Measurements from ENCODE around the gene UNC93B1.
"Not testable (repeated sequence)": the region's sequence is repeated elsewhere in the genome, so short reads cannot be mapped to it uniquely, and the experiment has no call there.

Gene UNC93B1

DNA sequence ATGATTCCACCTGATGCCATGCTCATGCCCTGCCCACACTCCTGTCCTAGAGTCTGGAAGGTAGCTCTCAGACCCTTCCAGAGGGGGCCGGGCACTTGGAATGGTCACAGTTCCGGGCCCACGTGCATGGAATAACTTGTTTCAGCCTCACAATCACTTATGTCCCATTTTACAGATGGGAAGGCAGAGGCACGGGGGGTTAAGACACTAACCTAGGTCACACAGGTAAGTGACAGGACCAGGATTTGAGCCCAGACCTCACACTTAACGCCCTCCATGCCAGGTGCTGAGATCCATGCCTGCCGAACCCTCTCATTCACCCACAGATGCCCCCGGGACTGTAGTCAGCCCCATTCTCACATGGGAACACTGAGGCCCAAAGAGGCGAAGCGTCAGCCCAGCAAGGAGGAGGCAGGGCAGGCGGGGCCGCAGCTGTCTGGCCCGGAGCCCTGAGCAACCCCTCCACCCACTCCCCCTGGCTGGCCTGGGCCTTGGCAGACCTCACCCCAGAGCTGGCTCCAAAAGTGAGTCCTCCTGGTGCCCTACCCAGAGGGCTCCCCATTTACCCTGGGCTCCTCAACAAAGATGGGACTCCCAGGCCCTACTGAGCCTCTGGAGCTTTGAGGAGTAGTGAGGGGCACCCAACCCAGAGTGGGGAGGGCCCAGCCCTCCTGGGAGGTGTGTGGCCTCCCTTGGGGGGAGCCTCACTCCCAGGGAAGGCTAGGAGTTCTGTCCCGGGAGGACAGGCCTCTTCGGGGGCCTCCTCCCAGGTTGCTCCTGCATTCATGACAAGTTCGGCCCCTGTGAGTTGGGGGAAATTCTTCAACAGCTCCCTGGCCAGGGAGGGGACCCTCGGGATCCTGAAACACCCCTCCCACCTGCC is 3.8 kb upstream of the UNC93B1 start:
- no peak for DNase-seq

- DNase-seq, result no peak
Measured at GRCh38 chr11:68006606-68007166, 2.8 kb upstream of the UNC93B1 start.

DNA sequence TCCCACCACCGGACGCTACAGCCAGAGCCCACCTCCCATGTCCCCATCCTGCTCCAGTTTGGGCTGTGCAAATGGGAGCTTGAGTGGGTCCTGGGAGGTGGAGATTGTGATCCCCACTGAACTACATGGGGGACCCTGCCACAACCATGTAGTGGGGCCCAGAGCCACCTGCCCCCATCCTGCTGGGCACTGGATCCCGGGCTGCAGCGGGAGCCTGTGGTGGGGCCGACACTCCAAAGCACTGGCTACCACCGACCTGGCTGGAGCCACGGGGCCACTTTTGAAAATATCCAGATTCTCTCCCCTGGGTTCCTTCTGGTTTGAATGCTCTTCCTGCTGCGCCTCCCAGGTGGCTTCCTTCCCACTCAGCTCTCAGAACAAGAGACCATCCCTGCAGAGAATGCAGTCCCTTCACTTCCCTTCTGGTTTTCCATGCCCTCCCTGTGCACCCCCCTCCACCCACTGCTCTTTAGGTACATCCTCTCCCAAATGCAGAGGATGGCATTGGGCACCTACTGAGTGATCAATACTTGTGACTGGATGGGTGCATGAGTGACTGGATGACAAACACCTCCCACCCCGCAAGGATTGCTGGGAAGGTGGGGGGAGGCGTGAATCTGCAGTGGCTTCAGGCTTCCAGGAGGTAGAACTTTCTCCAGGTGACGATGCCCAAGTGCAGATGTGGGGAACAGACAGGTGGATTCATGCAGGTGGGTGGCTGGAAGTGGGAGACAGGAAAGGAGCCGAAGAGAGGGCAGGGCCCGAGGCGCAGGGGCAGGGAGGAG is 846 bp upstream of the UNC93B1 start:
- no peak for DNase-seq

DNA sequence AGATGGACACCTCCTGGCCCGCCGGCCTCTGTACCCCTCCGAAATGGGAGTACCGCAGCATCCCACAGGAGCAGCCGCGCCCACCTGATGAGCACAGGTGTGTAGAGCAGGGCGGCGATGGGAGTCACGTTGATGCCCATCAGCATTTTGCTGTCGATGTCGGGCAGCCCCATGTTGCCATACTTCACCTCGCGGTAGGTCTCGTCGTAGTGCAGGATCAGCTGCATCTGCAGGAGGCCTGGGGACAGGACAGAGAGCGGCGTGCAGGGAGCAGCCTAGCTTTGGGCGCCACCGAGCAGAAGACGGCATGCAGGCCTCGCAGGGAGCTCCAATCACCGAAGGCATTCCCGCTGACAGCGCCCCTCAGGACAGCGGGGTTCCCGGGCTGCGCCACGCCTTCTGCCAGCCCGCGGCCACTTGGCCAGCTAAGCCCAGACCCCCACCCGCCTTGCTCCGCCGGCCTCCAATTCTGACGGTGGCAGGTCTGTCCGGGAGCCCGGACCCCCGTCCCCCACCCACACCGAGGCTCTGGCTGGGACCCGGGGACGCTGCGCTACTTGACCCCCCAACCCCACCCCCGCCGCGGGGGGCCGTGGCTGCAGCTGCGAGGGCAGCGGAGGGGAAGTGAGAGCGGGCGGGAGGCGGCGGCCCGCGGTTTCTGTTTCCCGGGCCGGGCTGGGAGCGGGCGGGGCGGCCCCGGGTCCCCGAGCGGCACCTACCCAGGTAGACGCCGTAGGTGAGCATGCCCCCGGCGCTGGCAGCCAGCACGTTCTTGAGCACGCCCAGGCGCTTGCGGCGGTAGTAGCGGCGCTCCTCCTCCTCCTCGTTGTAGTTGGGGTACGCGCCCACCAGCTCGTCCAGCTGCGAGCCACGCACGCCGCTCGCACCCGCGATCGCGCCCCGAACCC is 705 bp downstream of the UNC93B1 start:
- peak; percentile 88 for DNase-seq

GRCh38 chr11:68002575-68002937 is 1.3 kb downstream of the UNC93B1 start:
- DNase-seq, result peak; percentile 93

DNA sequence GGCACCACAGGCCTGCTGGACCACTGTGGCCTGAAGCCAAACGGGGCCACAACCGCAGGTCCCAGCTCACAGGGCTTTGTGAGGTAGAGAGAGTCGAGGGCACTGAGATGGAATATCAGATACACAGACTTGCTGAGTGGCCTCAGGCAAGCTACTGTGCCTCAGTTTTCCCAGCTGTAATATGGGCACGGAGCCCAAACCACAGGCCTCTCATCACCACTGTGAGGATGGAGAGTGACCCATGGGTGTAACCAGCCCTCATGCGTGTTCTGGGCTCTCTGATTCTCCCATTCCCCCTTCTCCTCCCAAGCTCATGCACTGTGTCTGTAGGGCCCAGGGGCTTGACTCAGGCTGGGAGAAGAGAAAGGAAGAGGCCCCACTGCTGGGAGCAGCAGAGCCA is 4.2 kb downstream of the UNC93B1 start:
- no peak for DNase-seq

- no peak for DNase-seq
Measured at GRCh38 chr11:67999201-67999629, 4.7 kb downstream of the UNC93B1 start.

DNA sequence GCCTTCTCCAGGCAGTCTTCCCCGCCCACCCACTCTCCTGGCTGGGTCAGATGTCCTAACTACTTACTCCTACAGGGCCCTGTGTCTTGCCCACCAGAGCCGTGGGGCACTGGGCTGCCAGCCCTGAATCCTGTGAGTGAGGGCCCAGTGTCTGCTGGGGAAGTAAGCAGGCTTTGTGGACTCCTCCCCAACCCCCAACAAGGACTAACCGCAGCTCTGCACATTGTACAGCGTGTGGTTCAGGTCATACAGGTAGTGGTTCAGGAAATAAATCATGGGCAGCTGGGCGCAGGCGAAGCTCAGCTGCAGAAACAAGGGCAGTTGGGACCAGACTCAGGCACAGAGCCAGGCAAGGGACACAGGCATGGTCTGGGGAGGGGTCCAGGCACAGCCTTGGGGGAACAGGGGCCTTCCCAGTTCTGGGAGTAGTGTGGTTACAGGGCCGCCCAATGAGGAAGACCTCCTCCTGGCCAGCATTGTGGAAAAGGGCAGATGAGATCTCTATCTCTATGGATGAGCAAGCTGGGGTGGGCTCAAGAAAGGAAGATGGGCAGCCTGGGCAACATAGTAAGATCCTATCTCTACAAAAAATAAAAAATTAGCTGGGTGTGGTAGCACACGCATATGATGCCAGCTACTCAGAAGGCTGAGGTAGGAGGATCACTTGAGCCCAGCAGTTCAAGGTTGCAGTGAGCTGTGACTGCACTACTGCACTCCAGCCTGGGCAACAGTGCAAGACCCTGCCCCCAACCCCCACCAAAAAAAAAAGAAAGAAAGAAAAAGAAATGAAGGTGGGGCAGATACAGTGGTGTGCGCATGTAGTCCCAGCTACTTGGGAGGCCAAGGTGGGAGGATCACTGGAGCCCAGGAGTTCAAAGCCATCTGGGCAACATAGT is 5.5 kb downstream of the UNC93B1 start:
- no peak for DNase-seq

- DNase-seq, result no peak
Measured at GRCh38 chr11:67997475-67997921, 6.4 kb downstream of the UNC93B1 start.

GRCh38 chr11:67996622-67997474 is 7.0 kb downstream of the UNC93B1 start:
- peak; percentile 63 for DNase-seq

DNA sequence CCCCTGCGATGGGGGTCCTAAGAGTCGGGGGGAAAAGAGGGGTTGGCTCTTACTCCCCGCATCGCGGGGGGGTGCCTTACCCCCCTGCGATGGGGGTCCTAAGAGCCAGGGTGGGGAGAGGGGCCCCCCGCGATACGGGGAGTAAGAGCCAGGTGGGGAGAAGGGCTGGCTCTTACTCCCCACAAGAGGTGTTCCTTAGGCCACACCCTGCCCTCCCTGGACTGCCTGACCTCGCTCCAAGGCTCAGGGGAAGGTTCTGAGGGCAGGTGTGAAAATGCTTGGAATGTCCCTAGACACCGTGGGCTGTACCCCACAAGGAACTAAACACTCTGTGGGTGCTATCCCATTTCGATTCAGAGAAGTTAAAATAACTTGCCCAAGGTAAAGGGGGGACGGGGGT is 7.8 kb downstream of the UNC93B1 start:
- peak; percentile 3 for DNase-seq

- peak; percentile 65 for DNase-seq
Measured at GRCh38 chr11:67995579-67995978, 8.3 kb downstream of the UNC93B1 start.

GRCh38 chr11:67995129-67995528 is 8.8 kb downstream of the UNC93B1 start:
- DNase-seq, result peak; percentile 5

DNA sequence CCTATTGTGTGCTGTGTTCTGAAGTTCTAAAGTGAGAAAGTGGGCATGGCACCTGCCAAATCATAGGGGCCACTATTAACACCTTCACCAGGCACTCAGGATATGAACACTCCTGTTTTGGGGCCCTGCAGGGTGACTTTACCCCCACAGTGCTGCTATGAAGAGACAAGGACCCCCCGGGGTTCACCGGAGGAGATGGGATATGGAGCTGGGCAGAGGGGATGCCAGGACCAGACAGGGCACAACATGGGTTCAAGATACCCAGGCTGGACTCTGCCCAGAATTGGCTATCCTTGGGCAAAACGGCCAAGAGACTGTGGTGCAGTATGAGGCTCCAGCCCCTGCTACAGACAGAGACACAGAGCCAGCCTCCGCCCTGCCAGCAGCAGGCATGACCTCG is 9.5 kb downstream of the UNC93B1 start:
- peak; percentile 27 for DNase-seq

DNA sequence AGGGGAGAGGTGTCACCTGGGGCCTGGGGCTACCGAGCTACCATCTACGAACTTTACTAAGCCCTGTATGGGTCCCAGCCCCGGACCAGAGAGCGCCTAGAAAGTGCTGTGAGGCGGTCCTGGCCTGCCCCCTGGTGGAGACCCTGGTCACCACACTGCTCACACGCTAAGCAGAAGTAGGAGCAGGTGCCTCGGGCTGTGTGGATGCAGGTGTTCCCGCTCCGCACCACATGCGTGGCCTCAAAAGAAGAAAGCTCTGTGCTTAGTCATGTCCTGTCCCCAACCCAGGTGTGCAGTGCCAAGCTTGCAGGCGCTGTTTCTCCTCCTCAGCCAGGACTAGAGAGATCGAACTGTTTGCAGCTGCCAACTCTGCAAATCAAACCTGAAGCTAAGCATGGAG is 10.1 kb downstream of the UNC93B1 start:
- DNase-seq, result peak; percentile 97

GRCh38 chr11:67991347-67992121 is 12.4 kb downstream of the UNC93B1 start:
- DNase-seq, result not testable (repeated sequence)

- DNase-seq, result not testable (repeated sequence)
Measured at GRCh38 chr11:67990546-67991346, 13.2 kb downstream of the UNC93B1 start.

DNA sequence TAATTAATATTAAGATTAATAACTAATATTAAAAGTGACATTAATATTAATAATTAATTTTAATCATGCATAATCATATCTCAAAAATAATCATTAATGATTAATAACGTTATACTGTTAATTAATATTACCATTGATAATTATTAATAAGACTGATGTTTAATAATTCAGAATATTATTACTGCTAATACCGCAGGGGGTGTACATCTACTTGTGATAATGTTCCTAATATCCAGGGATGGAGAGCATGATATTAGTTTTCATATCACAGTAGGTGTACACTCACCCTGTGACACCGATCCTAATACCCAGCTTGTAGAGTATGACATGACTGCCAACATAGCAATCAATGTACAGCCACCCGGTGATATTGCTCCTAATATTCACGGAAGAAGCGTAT is 18.6 kb downstream of the UNC93B1 start:
- DNase-seq, result not testable (repeated sequence)

DNA sequence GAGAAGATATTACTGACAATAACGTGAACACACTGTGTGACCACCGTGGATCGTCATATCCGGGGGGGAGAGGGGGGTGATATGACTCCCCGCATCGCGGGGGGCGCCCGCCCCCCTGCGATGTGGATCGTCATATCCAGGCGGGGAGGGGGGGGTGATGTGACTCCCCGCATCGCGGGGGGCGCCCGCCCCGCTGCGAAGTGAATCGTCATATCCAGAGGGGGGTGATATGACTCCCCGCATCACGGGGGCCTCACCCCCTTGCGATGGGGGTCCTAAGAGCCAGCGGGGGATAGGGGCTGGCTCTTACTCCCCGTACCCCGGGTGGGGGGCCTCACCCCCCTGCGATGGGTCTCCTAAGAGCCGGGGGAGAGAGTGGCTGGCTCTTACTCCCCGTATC is 19.9 kb downstream of the UNC93B1 start:
- DNase-seq, result no peak
